Measurements from ENCODE around the gene SPTBN2.

Gene SPTBN2

GRCh38 chr11:66686801-66687750 is 41.9 kb downstream of the SPTBN2 start:
- peak overlapping the region; percentile 95 for H3K27ac ChIP-seq
- DNase-seq (ENCODE audit: low read depth, low spot score), result peak; percentile 79

GRCh38 chr11:66686100-66686785 is 42.8 kb downstream of the SPTBN2 start:
- DNase-seq (ENCODE audit: low read depth, low spot score), result peak; percentile 78
- H3K27ac ChIP-seq, result peak overlapping the region; percentile 95

GRCh38 chr11:66685276-66686099 is 43.5 kb downstream of the SPTBN2 start:
- peak overlapping the region; percentile 95 for H3K27ac ChIP-seq
- DNase-seq (ENCODE audit: low read depth, low spot score), result no peak

GRCh38 chr11:66684635-66685034 is 44.4 kb downstream of the SPTBN2 start:
- peak overlapping the region; percentile 95 for H3K27ac ChIP-seq
- no peak for DNase-seq (ENCODE audit: low read depth, low spot score)

GRCh38 chr11:66683877-66684276 is 45.1 kb downstream of the SPTBN2 start:
- no peak overlapping the region for H3K27ac ChIP-seq
- DNase-seq (ENCODE audit: low read depth, low spot score), result no peak

GRCh38 chr11:66680966-66681645 is 47.9 kb downstream of the SPTBN2 start:
- DNase-seq (ENCODE audit: low read depth, low spot score), result no peak
- H3K27ac ChIP-seq, result no peak overlapping the region

- peak within 1 kb of the TSS; percentile 87 for H3K27ac ChIP-seq
Measured at GRCh38 chr11:66677599-66678375, 51.2 kb downstream of the SPTBN2 start, which contains the start of gene RBM4B. TSS of gene RBM4B (minus strand) at chr11:66677887. CDS start at chr11:66677079, 808 bp downstream.

GRCh38 chr11:66676931-66677598 is 52.0 kb downstream of the SPTBN2 start:
- no peak for DNase-seq (ENCODE audit: low read depth, low spot score)
- H3K27ac ChIP-seq, result peak overlapping the region; percentile 87

More at GRCh38 chr11:66677599-66678375, 51.2 kb downstream of the SPTBN2 start, which contains the start of gene RBM4B:
- DNase-seq (ENCODE audit: low read depth, low spot score), result peak; percentile 52

GRCh38 chr11:66676282-66676919 is 52.6 kb downstream of the SPTBN2 start:
- H3K27ac ChIP-seq, result no peak overlapping the region
- no peak for DNase-seq (ENCODE audit: low read depth, low spot score)

GRCh38 chr11:66674964-66675602 is 53.9 kb downstream of the SPTBN2 start:
- no peak for DNase-seq (ENCODE audit: low read depth, low spot score)
- no peak overlapping the region for H3K27ac ChIP-seq

- DNase-seq (ENCODE audit: low read depth, low spot score), result no peak
- H3K27ac ChIP-seq, result no peak overlapping the region
Measured at GRCh38 chr11:66670816-66671215, 58.2 kb downstream of the SPTBN2 start.

GRCh38 chr11:66665369-66665768 is 63.6 kb downstream of the SPTBN2 start:
- no peak overlapping the region for H3K27ac ChIP-seq
- DNase-seq (ENCODE audit: low read depth, low spot score), result no peak

GRCh38 chr11:66663741-66664296 is 65.2 kb downstream of the SPTBN2 start:
- DNase-seq (ENCODE audit: low read depth, low spot score), result no peak

GRCh38 chr11:66659763-66660162 is 69.3 kb downstream of the SPTBN2 start:
- no peak overlapping the region for H3K27ac ChIP-seq
- DNase-seq (ENCODE audit: low read depth, low spot score), result no peak

More at GRCh38 chr11:66663741-66664296, 65.2 kb downstream of the SPTBN2 start:
- H3K27ac ChIP-seq, result no peak overlapping the region

GRCh38 chr11:66653123-66653522 is 75.9 kb downstream of the SPTBN2 start:
- no peak for DNase-seq (ENCODE audit: low read depth, low spot score)
- H3K27ac ChIP-seq, result peak overlapping the region; percentile 31

- DNase-seq (ENCODE audit: low read depth, low spot score), result no peak
- H3K27ac ChIP-seq, result peak overlapping the region; percentile 31
Measured at GRCh38 chr11:66652651-66653050, 76.4 kb downstream of the SPTBN2 start.

GRCh38 chr11:66651016-66651415 is 78.0 kb downstream of the SPTBN2 start:
- no peak for DNase-seq (ENCODE audit: low read depth, low spot score)
- no peak overlapping the region for H3K27ac ChIP-seq

Data from epithelial cell of prostate (primary cell).